NCI-H1417 treated with DMSO at 0.1 percent for 48 hours (cell line): ENCODE data around the gene NFAM1.

Experiments
- DNase-seq: peaks from one replicate; lab custom pipeline; 2025; lab: John Stamatoyannopoulos, UW

NFAM1 gene

GRCh38 chr22:42432020-42432596 lies at the start of gene NFAM1:
Gene NFAM1, minus strand, starts transcription at chr22:42432403. Its CDS starts 46 bp downstream, at chr22:42432357.
- no peak for DNase-seq

GRCh38 chr22:42475122-42475521 lies 42.9 kb upstream of the NFAM1 start:
- no peak for DNase-seq

GRCh38 chr22:42473484-42474193 lies 41.4 kb upstream of the NFAM1 start:
- DNase-seq = no peak

GRCh38 chr22:42472671-42473070 lies 40.5 kb upstream of the NFAM1 start:
- DNase-seq = no peak

GRCh38 chr22:42471441-42471840 lies 39.2 kb upstream of the NFAM1 start:
- DNase-seq = no peak

GRCh38 chr22:42470366-42471082 lies 38.3 kb upstream of the NFAM1 start:
- no peak for DNase-seq

GRCh38 chr22:42468841-42469240 lies 36.6 kb upstream of the NFAM1 start:
- DNase-seq = no peak

GRCh38 chr22:42462016-42462415 lies 29.8 kb upstream of the NFAM1 start:
- DNase-seq = no peak

- DNase-seq = peak; percentile 54
These were observed 29.3 kb upstream of the NFAM1 start for GRCh38 chr22:42461511-42461910.

GRCh38 chr22:42459287-42460063 lies 27.3 kb upstream of the NFAM1 start:
- no peak for DNase-seq

GRCh38 chr22:42452916-42453315 lies 20.7 kb upstream of the NFAM1 start:
- DNase-seq = no peak

GRCh38 chr22:42452456-42452855 lies 20.3 kb upstream of the NFAM1 start:
- DNase-seq = no peak

GRCh38 chr22:42451499-42452145 lies 19.4 kb upstream of the NFAM1 start:
- no peak for DNase-seq

GRCh38 chr22:42450862-42451261 lies 18.7 kb upstream of the NFAM1 start:
- DNase-seq = no peak

GRCh38 chr22:42446151-42446550 lies 13.9 kb upstream of the NFAM1 start:
- DNase-seq = no peak

GRCh38 chr22:42444077-42444904 lies 12.1 kb upstream of the NFAM1 start:
- no peak for DNase-seq

GRCh38 chr22:42443240-42444076 lies 11.3 kb upstream of the NFAM1 start:
- no peak for DNase-seq

- DNase-seq = no peak
These were observed 10.5 kb upstream of the NFAM1 start for GRCh38 chr22:42442748-42443147.

GRCh38 chr22:42440728-42441127 lies 8.5 kb upstream of the NFAM1 start:
- DNase-seq = no peak
